A204.1 (cell line): ENCODE results near the gene C1orf53.

Experiments
- FAIRE-seq: peaks from 2 replicates; lab custom pipeline; 2012; peaks lifted over from hg19 to GRCh38; lab: Jason Lieb, UNC

The C1orf53 gene

DNA sequence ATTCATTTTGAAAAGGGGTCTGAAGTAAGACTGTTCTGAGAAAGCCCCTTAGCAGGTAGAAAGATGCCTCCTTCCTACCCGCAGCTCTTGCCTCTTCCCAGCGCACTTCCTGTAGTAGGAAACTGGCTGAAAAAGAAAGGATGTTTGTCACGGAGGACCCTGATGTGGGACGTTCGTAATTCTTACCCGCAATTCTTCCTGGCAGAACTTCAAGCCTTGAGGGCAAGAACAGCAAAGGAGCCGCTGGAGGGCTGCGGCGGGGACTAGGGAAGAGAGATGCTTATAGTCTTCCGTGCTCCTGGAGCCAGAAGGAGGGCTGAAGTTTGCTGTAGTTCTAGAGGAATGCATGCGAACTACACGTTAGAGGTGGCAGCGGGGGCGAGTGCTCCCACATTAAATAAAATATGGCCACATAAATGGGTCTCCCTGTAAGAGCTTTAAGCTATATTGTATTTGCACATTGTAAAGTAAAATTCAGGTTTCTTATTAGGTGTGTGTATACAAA is 6.3 kb downstream of the C1orf53 start:
- FAIRE-seq = no peak

DNA sequence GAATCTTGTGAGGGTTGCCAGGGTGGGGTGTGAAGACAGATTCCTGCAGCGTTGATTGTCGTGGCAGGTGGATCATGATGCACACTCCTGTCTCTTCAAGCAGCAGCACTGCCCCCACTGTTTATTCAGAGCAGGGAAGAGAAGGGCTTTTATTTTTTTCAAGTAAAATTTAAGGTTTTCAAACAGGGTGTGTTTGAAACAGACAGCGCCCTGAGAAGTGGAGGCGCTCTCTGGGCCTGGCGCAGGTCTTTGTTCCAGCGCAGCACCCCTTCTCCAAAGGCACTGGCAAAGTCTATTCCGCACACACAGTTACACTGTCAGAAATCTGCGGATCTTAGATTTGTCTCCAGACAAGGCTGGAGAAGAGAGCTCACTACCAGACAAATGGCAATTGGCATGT is 7.0 kb downstream of the C1orf53 start:
- FAIRE-seq = no peak

DNA sequence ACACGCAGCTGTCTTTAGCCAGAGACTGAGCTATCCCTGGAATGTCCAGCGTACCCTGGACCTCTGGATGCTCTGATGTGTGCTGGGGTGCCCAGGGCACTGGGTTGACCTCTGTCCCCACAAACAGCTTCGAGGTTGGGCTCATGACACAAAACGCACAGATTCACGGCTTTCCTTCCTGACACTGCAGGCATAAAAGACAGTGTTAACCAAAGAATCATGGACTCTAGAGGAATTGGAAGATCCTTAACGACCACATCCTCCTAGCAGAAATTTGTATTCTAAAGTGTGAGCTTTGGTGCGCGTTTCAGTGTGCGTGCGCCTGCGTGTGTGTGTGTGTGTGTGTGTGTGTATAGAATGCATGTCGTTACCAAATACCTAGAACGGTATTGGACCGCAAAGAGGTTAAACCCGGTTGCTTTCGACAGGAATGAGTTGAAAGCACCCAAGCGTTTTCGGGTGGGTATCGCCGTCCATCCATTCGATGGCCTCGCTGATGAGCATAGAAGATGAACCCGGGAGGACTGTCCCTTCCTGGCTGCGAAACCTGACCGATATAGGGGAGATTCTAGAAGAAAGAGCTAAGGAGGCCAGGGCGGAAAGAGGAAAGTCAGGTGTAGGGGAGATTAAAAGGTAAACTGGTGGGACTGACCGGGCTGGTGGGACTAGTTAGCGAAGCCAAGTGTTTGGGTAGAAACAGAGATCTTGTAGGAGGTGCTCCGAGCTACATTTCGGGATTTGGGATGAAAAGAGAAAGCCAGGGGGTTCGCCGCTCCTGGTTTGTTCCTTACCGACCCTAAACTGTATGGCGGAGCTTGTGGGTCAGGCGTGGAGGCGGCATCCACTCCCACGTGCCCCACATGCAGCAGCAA is 7.9 kb downstream of the C1orf53 start:
- no peak for FAIRE-seq

DNA sequence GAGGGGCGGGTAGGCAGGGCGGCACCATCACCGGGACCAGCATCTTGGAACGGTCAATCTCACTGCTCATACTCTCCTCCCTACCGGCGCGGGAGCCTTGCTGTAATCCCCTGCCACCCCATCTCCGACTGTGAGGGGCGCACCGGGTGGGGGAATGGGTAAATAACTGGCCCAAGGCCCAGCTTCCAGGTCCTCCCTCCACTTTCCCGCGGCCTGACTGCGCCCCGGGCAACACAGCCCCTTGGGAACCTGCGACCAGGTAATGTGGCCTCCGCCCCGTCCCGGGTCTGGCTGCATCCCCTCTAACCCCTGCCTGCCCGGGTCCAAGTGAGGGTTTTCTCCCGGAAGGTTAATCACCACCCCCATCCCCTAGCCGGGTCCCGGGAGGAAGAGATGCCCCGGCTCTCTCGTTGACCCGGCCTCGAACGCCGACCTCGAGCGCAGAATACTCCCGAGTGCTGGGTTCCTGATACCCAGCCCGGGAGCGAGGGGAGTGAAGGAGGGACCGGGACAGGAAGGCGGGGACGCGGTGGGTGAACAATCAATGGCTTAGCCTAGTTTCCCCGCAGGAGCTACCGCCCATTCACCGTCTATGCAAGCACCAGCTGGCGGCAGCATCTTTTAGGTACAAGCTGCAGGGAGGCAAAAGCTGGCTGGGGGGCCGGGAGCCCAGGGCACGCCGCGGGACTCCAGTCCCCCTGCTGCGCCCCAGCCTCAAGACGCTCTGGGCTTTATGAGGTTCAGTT is 8.9 kb downstream of the C1orf53 start:
- FAIRE-seq = no peak

- FAIRE-seq = no peak
Measured at GRCh38 chr1:197911857-197912696, 9.6 kb downstream of the C1orf53 start.

DNA sequence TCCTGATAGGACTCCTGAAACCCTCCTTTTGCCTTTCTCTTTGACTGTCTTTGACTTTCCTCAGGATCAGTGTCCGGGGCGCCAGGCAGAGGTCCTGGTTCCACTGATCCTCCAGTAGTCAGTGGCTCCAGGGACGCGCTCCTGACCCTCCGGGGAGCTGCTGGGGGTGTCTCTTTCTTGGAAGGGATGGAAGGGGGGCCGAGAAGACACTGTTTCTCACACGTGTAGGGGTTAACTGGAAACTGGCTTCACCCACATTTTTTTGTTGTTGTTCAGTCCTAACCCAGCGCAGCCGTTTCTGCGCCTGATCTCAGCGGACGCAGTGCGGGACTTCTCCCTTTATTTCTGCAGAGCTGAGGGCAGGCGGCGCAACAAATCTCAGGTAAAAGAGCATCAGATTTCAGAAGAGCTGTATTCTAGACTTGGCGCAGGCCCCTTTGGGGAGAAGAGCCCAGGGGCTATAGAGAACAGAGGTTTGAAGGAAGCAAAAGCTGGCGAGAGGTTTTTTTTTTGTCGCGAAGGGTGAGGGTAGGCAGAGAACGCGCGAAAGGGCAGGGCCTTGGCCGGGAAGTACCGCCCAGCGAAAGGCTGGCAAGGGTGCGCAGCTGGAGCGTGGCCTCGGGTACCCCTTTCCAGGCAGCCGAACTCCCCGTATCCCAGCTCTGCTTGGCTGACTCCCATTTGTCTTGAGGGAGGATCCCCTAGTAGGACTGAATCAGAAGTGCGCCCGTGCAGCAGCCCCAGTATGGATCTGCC is 10.5 kb downstream of the C1orf53 start:
- no peak for FAIRE-seq

- FAIRE-seq = no peak
Measured at GRCh38 chr1:197913495-197914276, 11.3 kb downstream of the C1orf53 start.

DNA sequence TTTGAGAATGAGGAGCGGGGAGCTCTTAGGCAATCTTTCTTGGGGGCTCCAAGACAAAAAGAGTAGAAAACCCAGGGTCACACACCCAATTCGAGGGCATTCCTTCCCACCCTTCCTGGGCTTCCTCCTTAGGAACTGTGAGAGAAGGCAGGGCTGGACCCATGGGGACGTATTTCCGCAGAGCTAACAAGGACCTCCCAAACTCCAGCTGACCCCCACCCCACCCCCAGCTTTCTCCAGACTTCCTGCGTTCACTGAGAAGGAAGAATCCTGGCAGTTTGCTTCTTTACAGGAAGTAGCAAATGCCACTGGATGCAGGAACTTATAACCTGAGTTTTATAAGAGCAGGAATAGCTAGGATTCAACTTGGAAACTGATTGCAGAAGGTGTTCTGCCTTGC is 12.1 kb downstream of the C1orf53 start:
- no peak for FAIRE-seq

DNA sequence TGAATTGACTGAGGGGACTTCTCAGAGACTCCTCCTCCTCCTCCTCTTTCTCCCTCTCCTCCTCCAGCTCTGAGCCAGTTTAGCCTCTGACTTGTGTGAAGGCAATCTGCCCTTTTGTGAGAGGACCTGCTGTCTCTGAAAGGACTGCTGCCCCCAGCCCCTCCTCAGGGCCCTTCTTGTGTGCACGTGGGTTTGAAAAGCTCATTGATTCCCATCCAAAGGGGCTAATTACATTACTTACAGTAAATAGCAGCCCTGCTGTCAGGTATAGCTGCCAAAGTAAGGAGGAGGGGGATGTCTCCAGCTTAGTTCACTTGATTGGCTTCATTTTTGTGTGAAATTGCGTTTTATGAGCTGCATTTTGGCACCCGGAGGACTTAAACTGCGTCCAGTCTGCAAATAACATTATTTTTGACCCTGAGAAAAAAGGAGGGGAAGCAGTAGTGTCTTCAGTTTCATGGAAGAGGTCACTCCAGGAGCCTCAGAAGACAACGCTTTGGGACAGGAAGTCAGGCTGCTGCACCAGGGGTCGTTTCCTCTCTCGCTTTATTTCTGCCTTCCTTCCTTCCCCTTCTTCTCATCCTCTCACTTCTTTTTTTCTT is 12.9 kb downstream of the C1orf53 start:
- FAIRE-seq = no peak

DNA sequence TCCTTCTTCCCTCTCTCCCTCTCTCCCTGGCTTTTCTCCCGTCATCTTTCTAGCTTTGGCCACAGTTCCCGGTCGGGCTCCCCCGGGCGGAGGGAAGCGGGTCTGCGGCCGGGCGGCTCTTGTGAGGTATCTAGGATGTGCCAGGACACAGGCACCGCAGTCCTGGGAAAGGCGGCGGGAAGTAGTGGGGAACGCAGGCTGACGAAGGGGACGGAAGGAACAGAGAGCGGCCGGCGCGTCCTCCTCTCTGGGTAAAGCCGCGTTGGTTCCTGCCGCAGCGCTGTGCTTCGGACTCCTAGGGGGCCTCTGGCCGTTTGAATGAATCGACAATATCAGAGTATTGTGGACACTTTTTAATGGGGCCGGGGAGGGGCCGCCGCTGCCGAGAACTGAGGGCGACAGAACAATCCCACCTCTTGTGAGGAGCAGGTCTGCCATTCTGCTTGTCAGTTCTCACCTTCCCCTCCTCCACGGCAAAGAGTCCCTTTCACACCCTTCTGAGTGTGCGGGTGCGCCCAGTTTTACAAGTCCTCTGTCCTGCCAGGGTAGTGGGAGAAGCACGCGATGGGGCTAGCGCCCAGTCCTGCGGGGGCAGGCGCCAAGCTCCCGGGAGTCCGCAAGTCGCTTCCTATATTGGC is 13.6 kb downstream of the C1orf53 start:
- FAIRE-seq = no peak

DNA sequence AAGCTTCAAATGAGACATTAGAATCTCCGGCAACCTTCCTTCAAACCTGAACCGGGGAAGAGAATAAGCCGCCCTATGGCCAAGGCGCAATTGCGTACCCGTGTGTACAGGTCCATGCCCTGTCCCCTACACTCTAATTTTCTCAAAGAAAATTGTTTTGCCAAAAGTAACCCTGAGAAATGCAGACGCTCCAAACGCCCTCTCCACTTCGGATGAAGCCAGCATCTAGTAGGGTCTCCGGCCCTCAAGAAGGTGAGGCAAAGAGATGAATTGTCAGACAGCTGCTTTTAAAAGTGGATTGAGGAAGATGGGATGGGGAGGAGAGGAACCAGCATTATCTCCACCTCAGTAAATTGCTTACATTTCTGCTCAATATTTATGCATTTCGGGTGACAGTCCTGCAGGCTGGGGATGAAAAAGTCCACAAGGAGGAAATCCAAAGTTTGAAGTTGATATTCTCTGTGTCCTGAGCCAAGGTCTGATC is 14.1 kb downstream of the C1orf53 start:
- FAIRE-seq = no peak

DNA sequence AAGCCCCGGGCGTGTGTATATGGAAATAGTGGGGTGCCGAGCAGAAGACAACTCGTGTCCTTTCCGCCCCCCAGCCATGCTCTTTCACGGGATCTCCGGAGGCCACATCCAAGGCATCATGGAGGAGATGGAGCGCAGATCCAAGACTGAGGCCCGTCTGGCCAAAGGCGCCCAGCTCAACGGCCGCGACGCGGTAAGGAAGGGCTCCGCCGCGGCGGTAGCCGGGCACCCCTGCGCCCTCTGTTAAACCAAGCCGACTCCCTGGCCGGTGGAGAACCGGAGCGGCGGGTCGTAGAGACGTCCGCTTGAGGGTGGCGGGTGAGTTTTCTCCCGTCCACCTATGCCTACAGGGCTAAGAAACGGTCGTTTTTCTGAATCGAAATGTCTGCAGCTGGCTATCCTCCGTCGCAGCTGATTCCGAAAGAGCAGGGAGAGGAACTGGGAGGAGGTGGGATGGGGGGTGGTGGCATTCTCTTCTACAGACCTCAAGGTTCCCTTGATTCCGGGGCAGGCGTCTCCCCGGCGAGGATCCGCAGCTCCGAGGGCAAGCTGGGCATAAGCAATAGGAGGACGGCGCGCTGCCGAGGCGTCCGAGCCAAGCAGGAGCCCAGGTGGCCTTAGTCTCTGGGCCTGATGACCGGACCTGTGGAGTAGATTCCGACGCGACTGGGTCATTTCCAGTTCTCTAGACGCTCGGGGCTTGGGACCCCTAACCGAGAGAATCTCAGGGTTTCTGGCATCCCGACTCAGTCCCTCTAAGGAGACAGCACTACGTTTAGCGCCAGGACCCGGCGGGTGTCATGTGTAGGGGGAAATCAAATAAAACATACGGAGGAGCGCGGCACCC is 15.6 kb downstream of the C1orf53 start:
- no peak for FAIRE-seq

DNA sequence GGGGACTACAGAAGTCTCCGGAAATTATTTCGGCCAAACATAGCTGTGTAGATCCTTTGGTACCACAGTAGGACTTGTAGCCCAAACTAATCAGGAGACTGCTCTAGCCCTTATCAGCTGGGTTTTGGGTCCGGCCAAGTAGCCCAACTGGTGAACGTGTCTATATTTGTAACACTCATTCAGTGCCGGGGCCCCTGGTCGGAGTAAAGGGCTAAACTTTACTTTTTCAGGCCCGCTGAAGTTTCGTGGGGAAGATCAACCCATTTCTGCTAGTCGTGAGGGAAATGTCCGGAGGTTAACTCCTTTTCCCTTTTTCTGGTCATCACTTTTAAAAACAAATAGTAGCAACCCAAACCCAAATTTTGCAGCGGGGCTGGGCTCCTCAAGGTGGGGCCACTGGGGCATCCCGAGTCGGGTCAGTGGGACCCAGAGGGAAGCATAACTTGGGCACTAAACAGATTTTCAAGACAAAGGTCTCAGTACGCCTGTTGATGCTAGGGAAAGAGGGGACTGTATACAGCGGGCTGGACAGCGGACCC is 16.4 kb downstream of the C1orf53 start:
- FAIRE-seq = no peak

GRCh38 chr1:197919346-197920066 is 17.1 kb downstream of the C1orf53 start:
- no peak for FAIRE-seq

- no peak for FAIRE-seq
Measured at GRCh38 chr1:197920067-197920396, 17.6 kb downstream of the C1orf53 start.

DNA sequence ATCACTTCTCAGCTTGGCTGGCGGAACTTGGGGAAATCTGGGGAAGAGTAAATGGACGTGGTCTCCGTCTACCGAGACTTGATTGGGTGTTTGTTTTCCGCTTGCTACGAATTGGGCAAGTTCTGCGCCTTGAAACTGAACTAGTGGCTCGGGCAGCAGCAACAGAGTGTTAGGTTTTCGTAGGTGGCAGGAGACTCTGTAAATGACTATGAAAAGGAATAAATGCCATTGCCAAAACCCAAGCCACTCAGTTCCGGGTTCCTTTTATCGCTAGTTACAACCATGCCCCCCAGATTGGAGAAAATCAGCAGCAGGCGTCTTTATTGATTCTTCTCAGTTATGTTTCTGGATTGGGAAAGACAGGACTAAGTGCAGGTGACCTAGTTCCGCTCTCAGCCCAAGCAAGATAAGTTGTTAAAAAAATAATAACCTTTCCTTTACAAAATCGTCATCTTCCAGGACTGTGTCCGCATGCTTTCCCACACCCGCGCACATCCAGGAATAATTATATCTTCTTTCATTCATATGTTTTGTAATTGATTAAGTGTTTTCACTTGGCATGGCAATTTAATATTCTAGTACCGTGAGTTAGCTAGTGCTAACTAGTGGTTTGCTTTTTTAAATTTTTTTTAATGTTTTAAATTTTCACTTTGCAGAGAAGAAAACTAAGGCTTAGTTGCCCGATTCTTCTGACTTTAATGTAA is 18.1 kb downstream of the C1orf53 start:
- no peak for FAIRE-seq
